PC-9 (cell line): ENCODE data around the gene GPATCH3.

Experiments
- CTCF ChIP-seq: fragments of 200-600 bp; sonication (generic); conservative IDR thresholded peaks from 2 replicates; pipeline ENCODE4 v1.6.1; 2017; ENCODE audit warnings: mixed run types, antibody characterized with exemption, mild to moderate bottlenecking, moderate library complexity
- EZH2 ChIP-seq: fragments of 200-600 bp; sonication (generic); IDR thresholded peaks from 2 replicates; pipeline ENCODE4 v1.8.0; 2017; ENCODE audit warnings: antibody characterized with exemption, low read depth

GRCh38 chr1:26855636-26856035 lies 44.6 kb downstream of the GPATCH3 start:
- TF ChIP-seq CTCF = no peak
- no peak for TF ChIP-seq EZH2
